CD14-positive monocyte (primary cell): Measurements from ENCODE around the gene ATP6V0E1. TPM values are rescaled to one million over a fixed set of nuclear protein-coding genes. Genes with fewer than 3 reads are reported as not detected.
A peak's percentile ranks its signal among the peaks of the same experiment; 100 is the strongest.

ENCODE experiments used
- DNase-seq, 3 donors: peaks; one replicate each; pipeline ENCODE4 v3.0.0-alpha.2; 2011 to 2022
- H2AFZ ChIP-seq: 2 replicates; pipeline ENCODE4 v1.6.0; 2012; ENCODE audit warnings: mild to moderate bottlenecking, low read depth, low read length, inconsistent platforms; ENCODE audit not compliant: insufficient read depth, poor library complexity, severe bottlenecking
- H3K27ac ChIP-seq, 2 donors: 1 replicate in 1 of 2; 2 replicates in 1 of 2; pipeline ENCODE4 v1.5.1; 2012 to 2013; ENCODE audit warnings: low read length in 2 of 2, control low read depth in 1 of 2, inconsistent platforms in 1 of 2, low read depth in 1 of 2, mild to moderate bottlenecking in 1 of 2
- H3K27me3 ChIP-seq, 2 donors: one replicate each; pipeline versions ENCODE4 v1.6.0 to v1.6.1; 2011 to 2013; ENCODE audit warnings: low read length in 2 of 2; ENCODE audit not compliant: control insufficient read depth in 2 of 2, insufficient read depth in 2 of 2
- H3K36me3 ChIP-seq, 2 donors: replicated peaks in 1 of 2; 1 replicate in 1 of 2; 2 replicates in 1 of 2; pipeline versions ENCODE4 v1.5.1 to v1.6.1; 2012 to 2013; ENCODE audit warnings: low read length in 2 of 2, control low read depth in 1 of 2, inconsistent platforms in 1 of 2, mild to moderate bottlenecking in 1 of 2; ENCODE audit not compliant: insufficient read depth in 2 of 2, control insufficient read depth in 1 of 2
- H3K4me1 ChIP-seq, 2 donors: 1 replicate in 1 of 2; 2 replicates in 1 of 2; pipeline versions ENCODE4 v1.5.1 to v1.6.1; 2012 to 2013; ENCODE audit warnings: low read length in 2 of 2, control low read depth in 1 of 2, inconsistent platforms in 1 of 2, mild to moderate bottlenecking in 1 of 2, moderate library complexity in 1 of 2; ENCODE audit not compliant: insufficient read depth in 2 of 2, control insufficient read depth in 1 of 2
- H3K4me2 ChIP-seq: replicated peaks from 2 replicates; pipeline ENCODE3; 2012; ENCODE audit warnings: low read length, moderate library complexity, mild to moderate bottlenecking; ENCODE audit not compliant: poor library complexity, severe bottlenecking; ENCODE audit errors: extremely low read depth
- H3K4me3 ChIP-seq, 3 experiments: fragments of 200-600 bp in 1 of 3; sonication (generic) in 1 of 3; replicated peaks in 1 of 3; 1 replicate in 2 of 3; 2 replicates in 1 of 3; pipeline ENCODE4 v1.5.1; 2011 to 2013; ENCODE audit warnings: low read length in 3 of 3, mild to moderate bottlenecking in 3 of 3, control low read depth in 2 of 3, low read depth in 2 of 3, inconsistent platforms in 1 of 3, moderate library complexity in 1 of 3
- H3K79me2 ChIP-seq: 2 replicates; pipeline ENCODE4 v1.6.0; 2012; ENCODE audit warnings: mild to moderate bottlenecking, control low read depth, inconsistent platforms, low read length, moderate library complexity; ENCODE audit not compliant: insufficient read depth
- H3K9ac ChIP-seq: 2 replicates; pipeline ENCODE4 v1.6.0; 2017; ENCODE audit warnings: low read length, mild to moderate bottlenecking; ENCODE audit not compliant: insufficient read depth, poor library complexity, severe bottlenecking
- H3K9me3 ChIP-seq, 2 donors: replicated peaks in 1 of 2; 1 replicate in 1 of 2; 2 replicates in 1 of 2; pipeline versions ENCODE4 v1.5.1 to v1.6.1; 2012 to 2013; ENCODE audit warnings: low read length in 2 of 2, control low read depth in 1 of 2; ENCODE audit not compliant: control insufficient read depth in 1 of 2, insufficient read depth in 1 of 2
- H4K20me1 ChIP-seq: 2 replicates; pipeline ENCODE4 v1.6.0; 2012; ENCODE audit warnings: mild to moderate bottlenecking, low read length, control low read depth, moderate library complexity; ENCODE audit not compliant: insufficient read depth
- H3K27ac Mint-ChIP-seq, 7 donors: one replicate each; pipeline ENCODE4 v1.8.0; 2020; ENCODE audit warnings: mild to moderate bottlenecking in 7 of 7, mixed read lengths in 7 of 7, moderate library complexity in 6 of 7, inconsistent platforms in 2 of 7
- H3K27me3 Mint-ChIP-seq, 3 donors: one replicate each; pipeline ENCODE4 v1.8.0; 2021 to 2022; ENCODE audit warnings: low read depth in 3 of 3, mild to moderate bottlenecking in 3 of 3, mixed read lengths in 3 of 3, moderate library complexity in 3 of 3, inconsistent platforms in 1 of 3
- H3K36me3 Mint-ChIP-seq, 2 donors: one replicate each; pipeline ENCODE4 v1.8.0; 2020; ENCODE audit warnings: mixed read lengths in 2 of 2, inconsistent platforms in 1 of 2, mild to moderate bottlenecking in 1 of 2
- H3K4me1 Mint-ChIP-seq: one replicate; pipeline ENCODE4 v1.8.0; 2020; ENCODE audit warnings: mild to moderate bottlenecking, mixed read lengths
- H3K4me3 Mint-ChIP-seq, 2 donors: one replicate each; pipeline ENCODE4 v1.8.0; 2020; ENCODE audit warnings: mild to moderate bottlenecking in 2 of 2, mixed read lengths in 2 of 2, moderate library complexity in 1 of 2
- H3K9me3 Mint-ChIP-seq, 7 donors: one replicate each; pipeline ENCODE4 v1.8.0; 2020 to 2022; ENCODE audit warnings: mixed read lengths in 7 of 7, mild to moderate bottlenecking in 6 of 7, moderate library complexity in 6 of 7, inconsistent platforms in 2 of 7
- CTCF ChIP-seq: fragments of 200-600 bp; IDR thresholded peaks from one replicate; pipeline ENCODE4 v1.8.0; 2022; ENCODE audit warnings: antibody characterized with exemption, mild to moderate bottlenecking
- WGBS: methylation state at CpG from one replicate; pipeline ENCODE4 v1.1.5; 2013; ENCODE audit warnings: missing lambda C conversion rate; ENCODE audit not compliant: insufficient coverage; 5-methylcytosine and 5-hydroxymethylcytosine counted together
- intact Hi-C, 2 donors: fragments of 100-400 bp; cut with micrococcal nuclease; formaldehyde crosslinking; loops; one replicate each; pipeline versions ENCODE4 v1.15.0 to v1.15.1; 2023
- polyA plus RNA-seq, 3 donors: library from polyadenylated mRNA; depleted of rRNA in 1 of 3; unstranded in 2 of 3; stranded (reverse) in 1 of 3; fragments of 300-500 nt in 2 of 3; fragments of >200 nt in 1 of 3; fragmentation: Illumina TruSeq in 2 of 3; gene quantifications; 1 replicate in 2 of 3; 2 replicates in 1 of 3; pipeline ENCODE4 v1.2.3, GENCODE V29; 2012 to 2021

Gene ATP6V0E1
- polyA plus RNA-seq, 3 donors, result 216 to 760 (median 698) TPM

GRCh38 chr5:173014671-173015070 is 31.1 kb downstream of the ATP6V0E1 start:
- H3K27me3 Mint-ChIP-seq, result no peaks in the 10 kb centered on the region
- Histone ChIP-seq H3K4me1 (peaks cover 89 to 99% of the 10 kb centered on the region in 2 donors), H3K4me2 (peak overlapping the region; percentile 72), H3K79me2 (peaks cover 100% of the 10 kb centered on the region), H3K27me3 (no peaks in the 10 kb centered on the region), H2AFZ (peak overlapping the region; percentile 44), H3K27ac (peak overlapping the region in 1 of 2 donors; percentile 92), H3K36me3 (peaks cover 0 to 2% of the 10 kb centered on the region in 2 donors), H3K9ac (peak overlapping the region; percentile 43), H3K9me3 (no peaks in the 10 kb centered on the region), H3K4me3 (peak overlapping the region in 2 of 3 experiments; percentile 34 to 54), H4K20me1 (peaks cover 83% of the 10 kb centered on the region)
- peak in 2 of 3 donors; percentile 64 to 69 for DNase-seq
- peaks cover 91% of the 10 kb centered on the region for H3K4me1 Mint-ChIP-seq
- intact Hi-C loops, result loop anchor here (5.0 kb wide), 1 partner anchor 43 kb away; the partner anchor contains the start of gene CREBRF (in 2 of the 2)
- H3K36me3 Mint-ChIP-seq, result peaks cover 3 to 18% of the 10 kb centered on the region in 2 donors
- peak overlapping the region; percentile 38 to 89 (median 86) for H3K27ac Mint-ChIP-seq
- peaks cover 0 to 2% (median 0%) of the 10 kb centered on the region in 7 donors for H3K9me3 Mint-ChIP-seq
- no CpG with 5 or more reads among the region's 4 CpGs for WGBS
- H3K4me3 Mint-ChIP-seq, result peak overlapping the region; percentile 34 to 37
- TF ChIP-seq CTCF, result no peak

- Histone ChIP-seq H3K79me2 (peaks cover 100% of the 10 kb centered on the region), H3K27me3 (no peaks in the 10 kb centered on the region), H2AFZ (no peak overlapping the region), H3K4me2 (peak overlapping the region; percentile 72), H4K20me1 (peaks cover 83% of the 10 kb centered on the region), H3K36me3 (peaks cover 2 to 7% of the 10 kb centered on the region in 2 donors), H3K9me3 (no peaks in the 10 kb centered on the region), H3K4me1 (peaks cover 88 to 94% of the 10 kb centered on the region in 2 donors), H3K9ac (peak overlapping the region; percentile 43), H3K4me3 (peak overlapping the region in 2 of 3 experiments; percentile 34 to 54), H3K27ac (peak overlapping the region; percentile 41 to 92)
- H3K9me3 Mint-ChIP-seq, result peaks cover 0 to 2% (median 0%) of the 10 kb centered on the region in 7 donors
- DNase-seq, result no peak
- no peaks in the 10 kb centered on the region for H3K27me3 Mint-ChIP-seq
- WGBS, result no CpG with 5 or more reads among the region's 2 CpGs
- peaks cover 8 to 23% of the 10 kb centered on the region in 2 donors for H3K36me3 Mint-ChIP-seq
- H3K27ac Mint-ChIP-seq, result peak overlapping the region; percentile 38 to 89 (median 86)
- intact Hi-C loops, result no loop called here
- peak overlapping the region in 1 of 2 donors; percentile 34 for H3K4me3 Mint-ChIP-seq
- peaks cover 91% of the 10 kb centered on the region for H3K4me1 Mint-ChIP-seq
- no peak for TF ChIP-seq CTCF
These were observed 31.6 kb downstream of the ATP6V0E1 start for GRCh38 chr5:173015192-173015591.
